Neuronal stem cell (in vitro differentiated cells): Measurements from ENCODE around the gene XPC.
"Not testable (repeated sequence)": the region's sequence is repeated elsewhere in the genome, so short reads cannot be mapped to it uniquely, and the experiment has no call there.

ENCODE experiments used
- DNase-seq: peaks from one replicate; pipeline ENCODE4 v3.0.0-alpha.2; 2013; ENCODE audit warnings: low spot score
- H2AFZ ChIP-seq: one replicate; pipeline ENCODE4 v1.6.1; 2013; ENCODE audit warnings: mild to moderate bottlenecking, low read length, inconsistent platforms
- H2AK5ac ChIP-seq: 2 replicates; pipeline ENCODE4 v1.6.1; 2013; ENCODE audit warnings: low read depth, mild to moderate bottlenecking, inconsistent platforms, low read length, moderate library complexity, mixed read lengths
- H2BK120ac ChIP-seq: 2 replicates; pipeline ENCODE4 v1.6.1; 2013; ENCODE audit warnings: low read depth, mild to moderate bottlenecking, inconsistent platforms, low read length, moderate library complexity, mixed read lengths
- H2BK12ac ChIP-seq: one replicate; pipeline ENCODE4 v1.6.1; 2013; ENCODE audit warnings: low read length, inconsistent platforms
- H2BK15ac ChIP-seq: 2 replicates; pipeline ENCODE4 v1.6.1; 2013; ENCODE audit warnings: mild to moderate bottlenecking, low read length, inconsistent platforms, mixed read lengths
- H2BK5ac ChIP-seq: one replicate; pipeline ENCODE4 v1.6.1; 2013; ENCODE audit warnings: inconsistent platforms, mild to moderate bottlenecking, low read length, moderate library complexity
- H3K14ac ChIP-seq: one replicate; pipeline ENCODE4 v1.6.1; 2013; ENCODE audit warnings: low read length, inconsistent platforms
- H3K18ac ChIP-seq: 2 replicates; pipeline ENCODE4 v1.6.1; 2013; ENCODE audit warnings: low read length, inconsistent platforms
- H3K23ac ChIP-seq: 2 replicates; pipeline ENCODE4 v1.6.1; 2013; ENCODE audit warnings: low read depth, mild to moderate bottlenecking, mixed read lengths, low read length, inconsistent platforms; ENCODE audit not compliant: poor library complexity
- H3K27ac ChIP-seq: replicated peaks from 3 replicates; pipeline ENCODE4 v1.5.1; 2013; ENCODE audit warnings: low read length, inconsistent platforms
- H3K27me3 ChIP-seq, 3 experiments: 2 replicates each; pipeline ENCODE4 v1.6.1; 2013; ENCODE audit warnings: low read length in 3 of 3, mild to moderate bottlenecking in 2 of 3, inconsistent platforms in 1 of 3, low read depth in 1 of 3, mixed read lengths in 1 of 3, moderate library complexity in 1 of 3; ENCODE audit not compliant: control insufficient read depth in 3 of 3, insufficient read depth in 3 of 3
- H3K36me3 ChIP-seq, 2 donors: replicated peaks in 1 of 2; 2 replicates each; pipeline ENCODE4 v1.6.1; 2013; ENCODE audit warnings: low read length in 2 of 2; ENCODE audit not compliant: control insufficient read depth in 2 of 2, insufficient read depth in 2 of 2
- H3K4ac ChIP-seq: 2 replicates; pipeline ENCODE4 v1.6.1; 2013; ENCODE audit warnings: inconsistent platforms, mild to moderate bottlenecking, low read length, moderate library complexity
- H3K4me1 ChIP-seq, 2 donors: 1 replicate in 1 of 2; 2 replicates in 1 of 2; pipeline ENCODE4 v1.6.1; 2013; ENCODE audit warnings: low read length in 2 of 2, low read depth in 1 of 2; ENCODE audit not compliant: control insufficient read depth in 2 of 2, insufficient read depth in 1 of 2
- H3K4me2 ChIP-seq: one replicate; pipeline ENCODE4 v1.6.1; 2013; ENCODE audit warnings: mild to moderate bottlenecking, low read length, inconsistent platforms; ENCODE audit not compliant: insufficient read depth, poor library complexity, severe bottlenecking
- H3K4me3 ChIP-seq, 2 donors: 2 replicates each; pipeline ENCODE4 v1.5.1; 2013; ENCODE audit warnings: low read length in 2 of 2, mild to moderate bottlenecking in 2 of 2, inconsistent platforms in 1 of 2, moderate library complexity in 1 of 2
- H3K79me1 ChIP-seq: one replicate; pipeline ENCODE4 v1.6.1; 2013; ENCODE audit warnings: low read depth, mild to moderate bottlenecking, inconsistent platforms, low read length, moderate library complexity
- H3K9ac ChIP-seq: one replicate; pipeline ENCODE4 v1.6.1; 2013; ENCODE audit warnings: mild to moderate bottlenecking, low read depth, low read length, inconsistent platforms; ENCODE audit not compliant: poor library complexity
- H3K9me3 ChIP-seq, 2 donors: replicated peaks in 1 of 2; 2 replicates each; pipeline versions ENCODE3 to v1.6.1; 2013; ENCODE audit warnings: low read length in 2 of 2, mild to moderate bottlenecking in 2 of 2, inconsistent platforms in 1 of 2, low read depth in 1 of 2, mixed read lengths in 1 of 2, moderate library complexity in 1 of 2; ENCODE audit not compliant: control insufficient read depth in 2 of 2, insufficient read depth in 1 of 2
- H4K8ac ChIP-seq: one replicate; pipeline ENCODE4 v1.6.1; 2013; ENCODE audit warnings: low read depth, mild to moderate bottlenecking, inconsistent platforms, low read length, moderate library complexity
- H4K91ac ChIP-seq: one replicate; pipeline ENCODE4 v1.6.1; 2013; ENCODE audit warnings: low read length, low read depth, mild to moderate bottlenecking, inconsistent platforms; ENCODE audit not compliant: poor library complexity
- WGBS, 2 donors: extraction: QIAGEN DNeasy Blood & Tissue Kit; methylation state at CpG; one replicate each; pipeline ENCODE4 v1.1.7; 2013; ENCODE audit warnings: missing lambda C conversion rate in 2 of 2, mixed read lengths in 1 of 2; ENCODE audit not compliant: insufficient read length in 2 of 2, insufficient replicate concordance in 1 of 2; ENCODE audit errors: extremely low coverage in 2 of 2; 5-methylcytosine and 5-hydroxymethylcytosine counted together

XPC gene

DNA sequence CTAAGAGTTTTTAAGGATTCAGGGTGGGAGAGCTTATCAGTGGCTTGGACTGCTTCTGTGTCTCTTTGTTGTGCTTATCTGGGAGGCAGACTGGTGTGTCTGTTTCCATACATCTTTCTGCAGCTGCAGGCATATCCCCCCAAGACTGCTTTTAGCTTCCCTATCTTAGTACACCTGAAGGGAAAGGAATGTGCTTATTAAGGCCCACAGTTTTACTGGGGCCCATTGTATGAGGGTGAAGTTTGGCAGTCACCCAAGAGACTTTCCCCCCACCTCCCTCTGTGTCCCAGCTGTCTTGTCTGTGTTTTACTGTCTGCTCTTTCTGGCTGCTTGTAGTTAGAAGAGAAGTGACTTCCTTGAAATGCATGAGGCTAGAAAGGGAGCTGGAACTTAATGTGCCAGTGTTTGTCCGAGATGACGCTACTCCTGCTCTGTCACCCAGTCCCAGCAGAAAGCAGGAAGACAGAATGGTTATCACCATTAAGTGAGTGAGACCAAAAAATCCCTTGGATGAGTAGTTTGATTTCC lies 57.4 kb downstream of the XPC start:
- H3K18ac ChIP-seq, H4K91ac ChIP-seq, H2BK15ac ChIP-seq, H2BK120ac ChIP-seq, H2AFZ ChIP-seq, H3K4me3 ChIP-seq, H3K27me3 ChIP-seq, H3K9ac ChIP-seq, H3K4ac ChIP-seq, H3K4me2 ChIP-seq, H3K27ac ChIP-seq, H3K79me1 ChIP-seq, H3K9me3 ChIP-seq, H3K14ac ChIP-seq, H4K8ac ChIP-seq, H2AK5ac ChIP-seq, H2BK12ac ChIP-seq, H3K4me1 ChIP-seq, H2BK5ac ChIP-seq, DNase-seq, H3K23ac ChIP-seq: not testable (repeated sequence)
- no CpG with 5 or more reads among the region's 2 CpGs for WGBS, 2 donors
- H3K36me3 ChIP-seq, result peaks cover 2 to 27% of the 10 kb centered on the region in 2 donors

- no peak for DNase-seq
- Histone ChIP-seq H4K91ac (no peak overlapping the region), H2BK15ac (no peak overlapping the region), H3K4ac (no peak overlapping the region), H4K8ac (no peak overlapping the region), H3K4me1 (peaks cover 0 to 7% of the 10 kb centered on the region in 2 donors), H3K79me1 (peaks cover 1% of the 10 kb centered on the region), H3K4me3 (no peak overlapping the region), H3K9me3 (no peaks in the 10 kb centered on the region), H2AK5ac (no peak overlapping the region), H3K4me2 (no peak overlapping the region), H3K18ac (no peak overlapping the region), H3K36me3 (peaks cover 6 to 34% of the 10 kb centered on the region in 2 donors), H3K27ac (no peak overlapping the region), H3K23ac (no peak overlapping the region), H3K9ac (no peak overlapping the region), H2BK5ac (no peak overlapping the region), H3K14ac (no peak overlapping the region), H2AFZ (no peak overlapping the region), H2BK12ac (no peak overlapping the region), H2BK120ac (no peak overlapping the region), H3K27me3 (no peaks in the 10 kb centered on the region)
- WGBS, 2 donors, result no CpG with 5 or more reads among the region's 11 CpGs
Observed at GRCh38 chr3:14120111-14120920, 58.1 kb downstream of the XPC start.

DNA sequence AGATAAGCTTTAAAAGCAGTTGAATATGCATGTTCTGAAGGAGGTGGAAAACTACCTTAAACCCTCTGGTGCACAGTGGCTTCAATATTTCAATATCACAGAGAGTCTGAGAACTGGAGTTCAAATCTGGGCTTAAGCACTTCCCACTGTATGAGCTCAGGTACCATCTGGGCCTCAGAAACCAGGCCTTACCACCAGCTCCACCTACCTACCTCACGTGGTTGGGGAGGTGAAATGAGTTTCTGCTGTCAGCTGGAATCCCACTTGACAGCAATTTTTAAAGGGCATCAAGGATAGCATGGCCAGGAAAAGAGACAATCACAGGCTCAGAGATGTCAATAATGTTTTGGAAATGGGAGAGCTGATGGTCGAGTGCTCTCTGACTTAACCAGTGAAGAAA lies 58.8 kb downstream of the XPC start:
- H3K27ac ChIP-seq, result no peak overlapping the region

More for the DNA sequence above, 58.8 kb downstream of the XPC start:
- H3K9me3 ChIP-seq, result no peaks in the 10 kb centered on the region
- H3K27me3 ChIP-seq, result no peaks in the 10 kb centered on the region
- no peak overlapping the region for H2BK120ac ChIP-seq
- no peak overlapping the region for H3K14ac ChIP-seq
- no peak overlapping the region for H2AFZ ChIP-seq
- H3K4me2 ChIP-seq, result no peak overlapping the region
- WGBS, 2 donors, result no CpG with 5 or more reads among the region's 2 CpGs
- H3K9ac ChIP-seq, result no peak overlapping the region
- no peak overlapping the region for H2BK12ac ChIP-seq
- H3K4ac ChIP-seq, result no peak overlapping the region
- H3K4me1 ChIP-seq, result peaks cover 0 to 7% of the 10 kb centered on the region in 2 donors
- no peak overlapping the region for H4K8ac ChIP-seq
- H2AK5ac ChIP-seq, result no peak overlapping the region
- no peak overlapping the region for H2BK5ac ChIP-seq
- H4K91ac ChIP-seq, result no peak overlapping the region
- peaks cover 1% of the 10 kb centered on the region for H3K79me1 ChIP-seq
- H2BK15ac ChIP-seq, result no peak overlapping the region
- no peak overlapping the region for H3K4me3 ChIP-seq
- DNase-seq, result no peak
- peaks cover 6 to 40% of the 10 kb centered on the region in 2 donors for H3K36me3 ChIP-seq
- H3K23ac ChIP-seq, result no peak overlapping the region
- H3K18ac ChIP-seq, result no peak overlapping the region
